Left ventricle myocardium inferior (tissue), 1 donor: ENCODE data around the gene PER2. TPM values are rescaled to one million over a fixed set of nuclear protein-coding genes. Genes with fewer than 3 reads are reported as not detected.

Experiments used
- DNase-seq: peaks from one replicate; pipeline ENCODE4 v3.0.0-alpha.2; 2020
- H3K27ac ChIP-seq: fragments of 200-600 bp; replicated peaks from 2 replicates; pipeline ENCODE4 v1.8.0; 2021
- H3K27me3 ChIP-seq: fragments of 200-600 bp; 2 replicates; pipeline ENCODE4 v1.8.0; 2021; ENCODE audit warnings: low read depth
- H3K36me3 ChIP-seq: fragments of 200-600 bp; 2 replicates; pipeline ENCODE4 v1.8.0; 2021
- H3K4me1 ChIP-seq: fragments of 200-600 bp; 2 replicates; pipeline ENCODE4 v1.8.0; 2021
- H3K4me3 ChIP-seq: fragments of 200-600 bp; 2 replicates; pipeline ENCODE4 v1.8.0; 2021; ENCODE audit warnings: mild to moderate bottlenecking, moderate library complexity
- H3K9me3 ChIP-seq: fragments of 200-600 bp; replicated peaks from 2 replicates; pipeline ENCODE4 v1.8.0; 2021
- CTCF ChIP-seq: fragments of 200-600 bp; IDR thresholded peaks from 2 replicates; pipeline ENCODE4 v1.8.0; 2021; ENCODE audit warnings: antibody characterized with exemption, mild to moderate bottlenecking, borderline replicate concordance
- intact Hi-C: fragments of 100-400 bp; cut with micrococcal nuclease; formaldehyde crosslinking; loops from one replicate; pipeline ENCODE4 v1.11.0; 2022
- total RNA-seq: library from RNA; stranded (reverse); fragmentation: NEBNext Ultra II Directional; extraction: Animal tissue kit (Norgen Biotek cat#: 25700); gene quantifications from one replicate; pipeline ENCODE4 v1.2.1, GENCODE V29; 2021
- donor health status: DM: no; HTN: yes; CAD: no; lungs with severe emphysema.

PER2 gene
- total RNA-seq, 1 donor from 2014 or later = 3.4 TPM

GRCh38 chr2:238255636-238256035, 32.8 kb downstream of the PER2 start:
- TF ChIP-seq CTCF = no peak
- no peak for DNase-seq
- Histone ChIP-seq H3K4me1 (peaks cover 10% of the 10 kb centered on the region), H3K9me3 (no peaks in the 10 kb centered on the region), H3K27ac (no peak overlapping the region), H3K4me3 (no peak overlapping the region), H3K27me3 (no peaks in the 10 kb centered on the region), H3K36me3 (peaks cover 95% of the 10 kb centered on the region)
- intact Hi-C loops = no loop called here

- Histone ChIP-seq H3K27me3 (no peaks in the 10 kb centered on the region), H3K36me3 (peaks cover 99% of the 10 kb centered on the region), H3K9me3 (no peaks in the 10 kb centered on the region), H3K4me3 (no peak overlapping the region), H3K4me1 (peaks cover 7% of the 10 kb centered on the region), H3K27ac (no peak overlapping the region)
- intact Hi-C loops = no loop called here
- no peak for TF ChIP-seq CTCF
- DNase-seq = no peak
Observed at GRCh38 chr2:238255151-238255551, 33.3 kb downstream of the PER2 start.

GRCh38 chr2:238254095-238254723, 34.2 kb downstream of the PER2 start:
- no peaks in the 10 kb centered on the region for H3K9me3 ChIP-seq

GRCh38 chr2:238252766-238253630, 35.4 kb downstream of the PER2 start:
- Histone ChIP-seq H3K4me1 (peaks cover 7% of the 10 kb centered on the region), H3K36me3 (peaks cover 95% of the 10 kb centered on the region), H3K27ac (no peak overlapping the region), H3K9me3 (no peaks in the 10 kb centered on the region), H3K27me3 (no peaks in the 10 kb centered on the region), H3K4me3 (no peak overlapping the region)
- no peak for DNase-seq
- no peak for TF ChIP-seq CTCF
- intact Hi-C loops = no loop called here

More at GRCh38 chr2:238254095-238254723, 34.2 kb downstream of the PER2 start:
- Histone ChIP-seq H3K4me1 (peaks cover 7% of the 10 kb centered on the region), H3K27ac (no peak overlapping the region), H3K36me3 (peaks cover 99% of the 10 kb centered on the region), H3K4me3 (no peak overlapping the region), H3K27me3 (no peaks in the 10 kb centered on the region)
- no peak for TF ChIP-seq CTCF
- intact Hi-C loops = no loop called here
- no peak for DNase-seq

- intact Hi-C loops = no loop called here
- Histone ChIP-seq H3K27ac (no peak overlapping the region), H3K9me3 (no peaks in the 10 kb centered on the region), H3K4me1 (peaks cover 7% of the 10 kb centered on the region), H3K27me3 (no peaks in the 10 kb centered on the region), H3K4me3 (no peak overlapping the region), H3K36me3 (peaks cover 95% of the 10 kb centered on the region)
- no peak for TF ChIP-seq CTCF
- DNase-seq = no peak
Observed at GRCh38 chr2:238251986-238252385, 36.4 kb downstream of the PER2 start.
